A673 (cell line): ENCODE results near the gene HPSE2. TPM values are rescaled to one million over a fixed set of nuclear protein-coding genes. Genes with fewer than 3 reads are reported as not detected.

Experiments
- BruUV-seq: library from RNA; stranded (reverse); fragments of 400-500 nt; replicated peaks from 2 replicates; lab custom pipeline; 2021; lab: Mats Ljungman, UMichigan
- CTCF ChIA-PET: fragments of 300-600 bp; sonication (Branson Sonifier 250); formaldehyde crosslinking; loops from one replicate; lab custom pipeline; 2022; ENCODE audit warnings: antibody characterized with exemption; lab: Charles Lee
- POLR2A ChIA-PET: fragments of 300-600 bp; sonication (Branson Sonifier 250); formaldehyde crosslinking; loops from one replicate; lab custom pipeline; 2022; ENCODE audit warnings: antibody characterized with exemption; ENCODE audit not compliant: low non-redundant PET; lab: Charles Lee
- DNase-seq: peaks from one replicate; pipeline ENCODE4 v3.0.0-alpha.2; 2015; ENCODE audit warnings: low spot score
- H3K27ac ChIP-seq: fragments of 200-600 bp; sonication (generic); 2 replicates; pipeline ENCODE4 v1.5.1; 2016; ENCODE audit warnings: mixed run types, low read depth, mild to moderate bottlenecking, mixed read lengths, antibody characterized with exemption, low read length; ENCODE audit not compliant: poor library complexity, severe bottlenecking
- H3K27me3 ChIP-seq: fragments of 200-600 bp; sonication (generic); replicated peaks from 2 replicates; pipeline ENCODE4 v1.6.1; 2017; ENCODE audit warnings: mixed run types, low read depth, mild to moderate bottlenecking, mixed read lengths, antibody characterized with exemption, low read length; ENCODE audit not compliant: insufficient read depth, poor library complexity
- H3K36me3 ChIP-seq: fragments of 200-600 bp; sonication (generic); 2 replicates; pipeline ENCODE4 v1.6.1; 2016; ENCODE audit warnings: mixed run types, mild to moderate bottlenecking, mixed read lengths, antibody characterized with exemption, low read length; ENCODE audit not compliant: insufficient read depth, poor library complexity, severe bottlenecking
- H3K4me1 ChIP-seq: fragments of 200-600 bp; sonication (generic); 2 replicates; pipeline ENCODE4 v1.6.1; 2017; ENCODE audit warnings: mixed run types, mild to moderate bottlenecking, mixed read lengths, antibody characterized with exemption, low read length; ENCODE audit not compliant: insufficient read depth, poor library complexity, severe bottlenecking
- H3K4me3 ChIP-seq: fragments of 200-600 bp; sonication (generic); 2 replicates; pipeline ENCODE4 v1.5.1; 2016; ENCODE audit warnings: low read depth, mixed run types, mild to moderate bottlenecking, mixed read lengths, low read length; ENCODE audit not compliant: poor library complexity, severe bottlenecking
- H3K9me3 ChIP-seq: fragments of 200-600 bp; sonication (generic); 2 replicates; pipeline ENCODE4 v1.6.1; 2016; ENCODE audit warnings: mixed run types, low read depth, mild to moderate bottlenecking, mixed read lengths, antibody characterized with exemption, low read length; ENCODE audit not compliant: poor library complexity, severe bottlenecking
- CTCF ChIP-seq: fragments of 300-800, 200-600 bp; sonication (generic); conservative IDR thresholded peaks from 2 replicates; pipeline ENCODE4 v1.5.1; 2017; ENCODE audit warnings: low read depth, mild to moderate bottlenecking, antibody characterized with exemption, low read length, moderate library complexity, mixed read lengths
- EZH2 ChIP-seq: fragments of 200-600 bp; sonication (generic); IDR thresholded peaks from 2 replicates; pipeline ENCODE4 v1.6.1; 2017; ENCODE audit warnings: borderline replicate concordance, low read depth, mild to moderate bottlenecking, mixed read lengths, antibody characterized with exemption, low read length; ENCODE audit not compliant: poor library complexity, severe bottlenecking
- intact Hi-C: fragments of 100-400 bp; cut with micrococcal nuclease; formaldehyde crosslinking; loops from one replicate; pipeline ENCODE4 v1.10.0; 2022; ENCODE audit not compliant: unreplicated experiment
- total RNA-seq: library from RNA; stranded (reverse); gene quantifications from 2 replicates; pipeline ENCODE4 v1.2.3, GENCODE V29; 2021

Gene HPSE2
- total RNA-seq, 1 experiment from 2014 or later = not detected

GRCh38 chr10:99005254-99005653 is 230.4 kb downstream of the HPSE2 start:
- no peaks in the 10 kb centered on the region for H3K4me1 ChIP-seq
- CTCF ChIA-PET = no interaction called here
- intact Hi-C loops = no loop called here
- no peaks in the 10 kb centered on the region for H3K27me3 ChIP-seq
- H3K27ac ChIP-seq = no peak overlapping the region
- no peak for DNase-seq
- H3K4me3 ChIP-seq = no peak overlapping the region
- BruUV-seq = no TSS peak
- POLR2A ChIA-PET = no interaction called here
- TF ChIP-seq CTCF = no peak
- no peak for TF ChIP-seq EZH2
- no peaks in the 10 kb centered on the region for H3K36me3 ChIP-seq
- H3K9me3 ChIP-seq = no peaks in the 10 kb centered on the region

GRCh38 chr10:99004738-99005137 is 230.9 kb downstream of the HPSE2 start:
- Histone ChIP-seq H3K4me1 (no peaks in the 10 kb centered on the region), H3K27ac (no peak overlapping the region), H3K36me3 (no peaks in the 10 kb centered on the region), H3K4me3 (no peak overlapping the region), H3K27me3 (no peaks in the 10 kb centered on the region), H3K9me3 (no peaks in the 10 kb centered on the region)
- no peak for TF ChIP-seq CTCF
- TF ChIP-seq EZH2 = no peak
- ChIA-PET CTCF (no interaction called here), POLR2A (no interaction called here)
- intact Hi-C loops = no loop called here
- DNase-seq = no peak
- no TSS peak for BruUV-seq

GRCh38 chr10:99002392-99002791 is 233.3 kb downstream of the HPSE2 start:
- Histone ChIP-seq H3K4me3 (no peak overlapping the region), H3K36me3 (no peaks in the 10 kb centered on the region), H3K27ac (no peak overlapping the region), H3K9me3 (no peaks in the 10 kb centered on the region), H3K27me3 (no peaks in the 10 kb centered on the region), H3K4me1 (no peaks in the 10 kb centered on the region)
- no TSS peak for BruUV-seq
- DNase-seq = no peak
- TF ChIP-seq CTCF (no peak), EZH2 (no peak)
- POLR2A ChIA-PET = no interaction called here
- CTCF ChIA-PET = no interaction called here
- intact Hi-C loops = no loop called here
